Heart left ventricle (tissue), 16 donors: Measurements from ENCODE around the gene GAPVD1. TPM values are rescaled to one million over a fixed set of nuclear protein-coding genes. Genes with fewer than 3 reads are reported as not detected.
"Not testable (repeated sequence)": the region's sequence is repeated elsewhere in the genome, so short reads cannot be mapped to it uniquely, and the experiment has no call there.

ENCODE experiments used
- ATAC-seq, 4 donors: fragments of 200-7000 bp; cut with Tn5 transposase; one replicate each; pipeline ENCODE4 v1.9.1; 2020 to 2022; ENCODE audit warnings: moderate library complexity in 4 of 4, mild to moderate bottlenecking in 3 of 4, moderate number of reproducible peaks in 1 of 4
- DNase-seq, 5 donors: peaks; one replicate each; pipeline ENCODE4 v3.0.0-alpha.2; 2020
- H3K27ac ChIP-seq, 12 donors: fragments of 200-600 bp; sonication (generic) in 4 of 12; one replicate each; pipeline versions ENCODE4 v1.5.0 to v1.8.0; 2016 to 2022; ENCODE audit warnings: mild to moderate bottlenecking in 2 of 12
- H3K27me3 ChIP-seq, 9 donors: fragments of 200-600 bp; sonication (generic) in 2 of 9; one replicate each; pipeline versions ENCODE4 v1.5.1 to v1.8.0; 2016 to 2022; ENCODE audit warnings: mild to moderate bottlenecking in 3 of 9
- H3K36me3 ChIP-seq, 9 donors: fragments of 200-600 bp; sonication (generic) in 2 of 9; one replicate each; pipeline versions ENCODE4 v1.5.0 to v1.8.0; 2018 to 2022; ENCODE audit warnings: mild to moderate bottlenecking in 2 of 9
- H3K4me1 ChIP-seq, 12 donors: fragments of 200-600 bp; sonication (generic) in 4 of 12; one replicate each; pipeline versions ENCODE4 v1.5.0 to v1.8.0; 2016 to 2022; ENCODE audit warnings: mild to moderate bottlenecking in 3 of 12
- H3K4me3 ChIP-seq, 12 donors: fragments of 200-600 bp; sonication (generic) in 4 of 12; one replicate each; pipeline versions ENCODE4 v1.5.0 to v1.8.0; 2017 to 2022; ENCODE audit warnings: mild to moderate bottlenecking in 9 of 12, moderate library complexity in 4 of 12
- H3K9me3 ChIP-seq, 12 donors: fragments of 200-600 bp; sonication (generic) in 4 of 12; one replicate each; pipeline versions ENCODE4 v1.5.0 to v1.8.0; 2016 to 2022; ENCODE audit warnings: mild to moderate bottlenecking in 1 of 12
- POLR2A ChIP-seq, 2 donors: fragments of 450-650 bp; IDR thresholded peaks; one replicate each; pipeline ENCODE4 v1.6.1; 2017; ENCODE audit warnings: antibody characterized with exemption in 2 of 2, mild to moderate bottlenecking in 2 of 2, moderate library complexity in 2 of 2
- WGBS, 4 donors: extraction: QIAGEN DNeasy Blood & Tissue Kit in 2 of 4; methylation state at CpG; one replicate each; pipeline versions ENCODE4 v1.1.5 to v1.1.7; 2013 to 2018; 5-methylcytosine and 5-hydroxymethylcytosine counted together
- intact Hi-C, 10 donors: fragments of 100-400 bp; cut with DNase I; formaldehyde crosslinking; loops; one replicate each; pipeline versions ENCODE4 v1.11.1 to v1.14.2; 2022
- polyA plus RNA-seq, 2 donors: library from polyadenylated mRNA; stranded (reverse); fragments of 200-250 nt; gene quantifications; one replicate each; pipeline ENCODE4 v1.2.3, GENCODE V29; 2013
- total RNA-seq, 9 donors: library from RNA; depleted of rRNA in 2 of 9; stranded (reverse); fragments of >200 nt in 2 of 9; fragmentation: NEBNext Ultra II Directional in 3 of 9; extraction: Animal tissue kit (Norgen Biotek cat#: 25700) in 3 of 9; gene quantifications; one replicate each; pipeline versions ENCODE4 v1.1.0 to v1.2.4, GENCODE V29; 2016 to 2023
- TF ChIP-seq, protein P1 (sequence below), 12 donors: fragments of 200-600 bp; sonication (generic) in 4 of 12; IDR thresholded peaks; one replicate each; pipeline versions ENCODE4 v1.5.0 to v1.8.0; 2018 to 2022; ENCODE audit warnings: antibody characterized with exemption in 12 of 12, mild to moderate bottlenecking in 5 of 12
- donor health status: ischemic (EF 13 %, LVEDD 7.1; RV severe dilation, severe dysfunction).
- donor health status: healthy with polysubstance abuse.
- donor health status: DM: no; HTN: yes; CAD: no.
- donor health status: DM: no; HTN: no; CAD: no.
- donor health status: ischemic (EF 25% LVEDD 6.9; RV normal size, moderate dysfunction).
- donor health status: ischemic (EF 25% LVEDD 5.7; RV mildly dilated, moderate dysfunction).
- donor health status: healthy.
- donor health status: DM: yes; HTN: yes; CAD: no.
- donor health status: ischemic (EF 35%, LVEDD 5.7; RV mildly dilated, moderate dysfunction).
- donor health status: nonischemic (EF 11% LVEDD 7.7; RV severe dilation, severe dysfunction).
- donor health status: DM: yes; HTN: yes; CAD: no.
- donor health status: PGD.
- donor health status: ischemic (EF 29% LVEDD 5.4; RV normal size, mild dysfunction).
- donor health status: nonischemic (EF 23%, LVEDD 6.1; RV moderate dilation, normal function).

Gene GAPVD1
- total and polyA plus RNA-seq, 11 donors = 7.2 to 45.5 (median 32.4) TPM

DNA sequence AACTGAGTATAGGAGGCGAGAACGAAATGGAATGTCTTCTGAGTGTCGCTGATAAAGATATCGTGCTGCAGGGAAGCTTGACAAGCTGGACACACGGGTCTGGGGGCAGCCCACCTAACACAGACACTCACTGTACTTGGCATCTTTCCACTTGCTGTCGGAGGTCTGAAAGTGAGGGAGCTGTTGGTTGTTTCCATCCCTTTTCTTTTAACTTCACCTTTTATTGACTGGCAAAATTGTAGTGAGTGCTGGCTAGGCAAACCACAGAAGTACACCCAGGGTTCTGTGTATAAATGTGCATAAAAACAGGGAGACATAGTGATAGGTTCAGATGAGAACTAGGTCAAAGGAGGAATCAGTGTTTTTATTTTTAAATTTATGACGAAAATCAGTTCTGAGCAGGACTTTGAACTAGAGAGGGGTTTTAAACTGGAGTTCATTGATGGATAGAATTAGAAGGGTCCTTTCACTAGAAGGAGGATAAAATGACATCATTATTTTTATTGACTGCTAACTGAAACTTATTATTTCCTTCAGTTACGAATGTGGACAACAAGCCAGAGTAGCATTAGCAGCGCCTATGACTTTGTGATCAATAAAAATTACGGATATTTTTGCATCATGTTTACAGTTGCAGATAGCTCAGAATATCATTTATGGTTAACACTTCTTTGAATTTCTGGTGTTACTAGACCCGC is 817 bp downstream of the GAPVD1 start:
- 22 to 26% (median 23%) methylated on average over 11 of the region's 11 CpGs for WGBS, 4 donors

DNA sequence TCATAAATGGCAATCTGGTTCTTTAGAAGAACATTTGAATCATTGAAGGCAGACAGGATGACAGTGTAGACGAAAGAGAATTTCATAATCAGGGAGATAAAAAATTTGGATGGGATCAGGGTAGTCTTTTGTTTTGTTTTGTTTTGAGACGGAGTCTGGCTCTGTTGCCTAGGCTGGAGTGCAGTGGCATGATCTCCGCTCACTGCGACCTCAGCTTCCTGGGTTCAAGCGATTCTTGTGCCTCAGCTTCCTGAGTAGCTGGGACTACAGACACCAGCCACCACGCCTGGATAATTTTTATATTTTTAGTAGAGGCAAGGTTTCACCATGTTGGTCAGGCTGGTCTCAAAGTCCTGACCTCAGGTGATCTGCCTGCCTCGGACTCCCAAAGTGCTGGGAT is 2.4 kb downstream of the GAPVD1 start:
- Histone ChIP-seq H3K36me3 (peaks cover 0 to 27% (median 5%) of the 10 kb centered on the region in 9 donors), H3K27ac (peak overlapping the region in 1 of 12 donors; percentile 4), H3K4me1 (peaks cover 0 to 64% (median 21%) of the 10 kb centered on the region in 12 donors)
- ATAC-seq, H3K9me3 ChIP-seq, DNase-seq, H3K4me3 ChIP-seq, H3K27me3 ChIP-seq: not testable (repeated sequence)
- intact Hi-C loops = loop anchor here in 1 of 10 donors (10.0 kb wide), 1 partner anchor 111 kb away; no protein-coding TSS in a partner anchor
- WGBS, 4 donors = 61 to 73% (median 68%) methylated on average over 7 of the region's 7 CpGs

More for the DNA sequence above, 817 bp downstream of the GAPVD1 start:
- TF ChIP-seq, protein P1, sequence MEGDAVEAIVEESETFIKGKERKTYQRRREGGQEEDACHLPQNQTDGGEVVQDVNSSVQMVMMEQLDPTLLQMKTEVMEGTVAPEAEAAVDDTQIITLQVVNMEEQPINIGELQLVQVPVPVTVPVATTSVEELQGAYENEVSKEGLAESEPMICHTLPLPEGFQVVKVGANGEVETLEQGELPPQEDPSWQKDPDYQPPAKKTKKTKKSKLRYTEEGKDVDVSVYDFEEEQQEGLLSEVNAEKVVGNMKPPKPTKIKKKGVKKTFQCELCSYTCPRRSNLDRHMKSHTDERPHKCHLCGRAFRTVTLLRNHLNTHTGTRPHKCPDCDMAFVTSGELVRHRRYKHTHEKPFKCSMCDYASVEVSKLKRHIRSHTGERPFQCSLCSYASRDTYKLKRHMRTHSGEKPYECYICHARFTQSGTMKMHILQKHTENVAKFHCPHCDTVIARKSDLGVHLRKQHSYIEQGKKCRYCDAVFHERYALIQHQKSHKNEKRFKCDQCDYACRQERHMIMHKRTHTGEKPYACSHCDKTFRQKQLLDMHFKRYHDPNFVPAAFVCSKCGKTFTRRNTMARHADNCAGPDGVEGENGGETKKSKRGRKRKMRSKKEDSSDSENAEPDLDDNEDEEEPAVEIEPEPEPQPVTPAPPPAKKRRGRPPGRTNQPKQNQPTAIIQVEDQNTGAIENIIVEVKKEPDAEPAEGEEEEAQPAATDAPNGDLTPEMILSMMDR (IDR thresholded peaks at IDR 0.05) = no peak
- TF ChIP-seq POLR2A (IDR thresholded peaks at IDR 0.05) = no peak
- Histone ChIP-seq H3K36me3 (peaks cover 0 to 25% (median 5%) of the 10 kb centered on the region in 9 donors), H3K4me1 (peaks cover 0 to 64% (median 20%) of the 10 kb centered on the region in 12 donors), H3K27ac (peak overlapping the region in 10 of 12 donors; percentile 50 to 97 (median 85)), H3K9me3 (no peaks in the 10 kb centered on the region), H3K4me3 (peak overlapping the region; percentile 66 to 100 (median 91)), H3K27me3 (no peaks in the 10 kb centered on the region)
- intact Hi-C loops = loop anchor here in 1 of 10 donors (10.0 kb wide), 1 partner anchor 112 kb away; no protein-coding TSS in a partner anchor
- DNase-seq = no peak
- ATAC-seq = no peak

DNA sequence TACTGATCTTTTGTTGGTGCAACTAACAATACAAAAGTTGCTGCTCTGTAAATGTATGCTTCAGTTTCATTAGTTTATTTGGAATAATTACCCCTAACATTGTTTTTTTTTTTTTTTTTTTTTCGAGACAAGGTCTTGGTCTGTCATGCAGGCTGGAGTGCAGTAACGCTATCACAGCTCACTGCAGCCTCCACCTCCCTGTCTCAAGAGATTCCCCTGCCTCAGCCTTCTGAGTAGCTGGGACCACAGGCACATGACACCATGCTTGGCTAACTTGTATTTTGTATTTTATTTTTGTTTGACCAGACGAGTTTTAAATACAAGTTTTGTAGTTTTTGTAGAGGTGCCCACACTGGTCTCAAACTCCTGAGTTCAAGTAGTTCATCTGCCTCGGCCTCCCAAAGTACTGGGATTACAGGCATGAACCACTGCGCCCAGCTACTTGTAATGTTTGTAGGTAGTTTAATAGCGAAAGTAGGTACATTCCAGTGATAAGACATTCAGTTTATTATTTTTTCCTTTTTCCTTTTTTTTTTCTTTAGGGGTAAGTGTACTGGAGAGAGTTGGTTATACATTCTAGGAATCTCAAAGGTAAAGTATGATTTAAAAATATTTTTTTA is 6.9 kb downstream of the GAPVD1 start:
- no peak for TF ChIP-seq POLR2A (IDR thresholded peaks at IDR 0.05)
- TF ChIP-seq, protein P1 (IDR thresholded peaks at IDR 0.05) = no peak
- no peak for ATAC-seq
- Histone ChIP-seq H3K36me3 (peaks cover 0 to 41% (median 9%) of the 10 kb centered on the region in 9 donors), H3K4me1 (peaks cover 0 to 55% (median 15%) of the 10 kb centered on the region in 12 donors), H3K4me3 (no peak overlapping the region), H3K27me3 (no peaks in the 10 kb centered on the region), H3K27ac (no peak overlapping the region), H3K9me3 (no peaks in the 10 kb centered on the region)
- intact Hi-C loops = loop anchor here in 1 of 10 donors (10.0 kb wide), 1 partner anchor 106 kb away; no protein-coding TSS in a partner anchor
- DNase-seq = no peak
- 55 to 71% (median 61%) methylated on average over 6 of the region's 6 CpGs for WGBS, 4 donors

DNA sequence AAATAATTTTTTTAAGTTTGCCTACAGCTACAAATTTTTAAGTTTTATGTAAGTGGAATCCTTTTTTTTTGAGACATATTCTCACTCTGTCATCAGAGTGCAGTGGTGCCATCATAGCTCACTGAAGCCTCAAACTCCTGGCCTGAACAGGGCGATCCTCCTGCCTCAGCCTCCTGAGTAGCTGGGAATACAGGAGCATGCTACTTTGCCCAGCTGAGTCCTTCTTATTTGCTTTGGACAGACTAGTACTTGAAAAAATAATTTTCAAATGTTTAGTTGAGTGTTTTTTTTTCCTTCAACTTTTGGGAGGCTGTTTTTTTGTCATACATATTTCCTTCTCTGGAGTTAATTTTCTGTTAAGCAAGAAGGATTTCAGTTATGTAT is 7.4 kb downstream of the GAPVD1 start:
- H3K4me3 ChIP-seq = no peak overlapping the region
- intact Hi-C loops = loop anchor here in 1 of 10 donors (10.0 kb wide), 1 partner anchor 106 kb away; no protein-coding TSS in a partner anchor
- no peak for ATAC-seq
- TF ChIP-seq, protein P1 (IDR thresholded peaks at IDR 0.05) = no peak
- TF ChIP-seq POLR2A (IDR thresholded peaks at IDR 0.05) = no peak
- H3K27ac ChIP-seq = no peak overlapping the region
- no peak for DNase-seq
- H3K27me3 ChIP-seq = no peaks in the 10 kb centered on the region
- peaks cover 0 to 38% (median 9%) of the 10 kb centered on the region in 9 donors for H3K36me3 ChIP-seq
- H3K9me3 ChIP-seq = no peaks in the 10 kb centered on the region
- H3K4me1 ChIP-seq = peaks cover 0 to 55% (median 11%) of the 10 kb centered on the region in 12 donors
- WGBS, 4 donors = 81 to 97% (median 95%) methylated on average over 1 of the region's 1 CpG
